K562 (cell line): ENCODE measurements around the gene DYRK1B. TPM values are rescaled to one million over a fixed set of nuclear protein-coding genes. Genes with fewer than 3 reads are reported as not detected.

Experiments
- ATAC-seq: fragments of 200-7000 bp; cut with Tn5 transposase; 3 replicates; pipeline ENCODE4 v1.9.1; 2020; ENCODE audit warnings: moderate library complexity
- BruUV-seq: library from RNA; stranded (reverse); fragments of 400-500 nt; replicated peaks from 2 replicates; lab custom pipeline; 2021; lab: Mats Ljungman, UMichigan
- CTCF ChIA-PET: fragments of 300-600 bp; formaldehyde crosslinking; extraction: SDS; loops from one replicate; lab custom pipeline; 2021; ENCODE audit warnings: low intra/inter-chr PET ratio; lab: Yijun Ruan, JAX
- POLR2A ChIA-PET: fragments of 300-600, 350-650 bp; sonication (Branson Sonifier 250); formaldehyde crosslinking; extraction: SDS; loops from one replicate; lab custom pipeline; 2021; ENCODE audit warnings: antibody characterized with exemption, inconsistent platforms; lab: Yijun Ruan, JAX
- DNase-seq, 4 experiments: peaks; one replicate each; pipeline versions ENCODE4 v3.0.0 to v3.0.0-alpha.2; 2011 to 2018; ENCODE audit warnings: low spot score in 3 of 4, mixed read lengths in 3 of 4; ENCODE audit errors: extremely low read depth in 1 of 4
- FAIRE-seq: peaks from 2 replicates; lab custom pipeline; 2011; peaks lifted over from hg19 to GRCh38; lab: Jason Lieb, UNC
- H2AFZ ChIP-seq: 2 replicates; pipeline ENCODE4 v1.6.0; 2011; ENCODE audit warnings: low read depth, low read length, control low read depth, inconsistent platforms
- H3K27ac ChIP-seq: fragments of 200-600 bp; 3 replicates; pipeline ENCODE4 v1.8.0; 2011; ENCODE audit warnings: low read depth, mild to moderate bottlenecking, control low read depth, inconsistent platforms, low read length, moderate library complexity, mixed read lengths; ENCODE audit errors: extremely low read depth
- H3K27me3 ChIP-seq, 2 experiments: fragments of 300-600 bp in 1 of 2; 2 replicates in 1 of 2; 3 replicates in 1 of 2; pipeline versions ENCODE4 v1.6.0 to v1.8.0; 2011; ENCODE audit warnings: inconsistent platforms in 2 of 2, low read length in 2 of 2, mild to moderate bottlenecking in 1 of 2, mixed read lengths in 1 of 2, moderate library complexity in 1 of 2; ENCODE audit not compliant: control insufficient read depth in 2 of 2, insufficient read depth in 2 of 2
- H3K36me3 ChIP-seq: fragments of 300-600 bp; 3 replicates; pipeline ENCODE4 v1.8.0; 2011; ENCODE audit warnings: mild to moderate bottlenecking, low read length, inconsistent platforms; ENCODE audit not compliant: control insufficient read depth, insufficient read depth
- H3K4me1 ChIP-seq, 2 experiments: fragments of 200-600 bp in 1 of 2; replicated peaks in 1 of 2; 2 replicates in 1 of 2; 3 replicates in 1 of 2; pipeline versions ENCODE4 v1.5.1 to v1.8.0; 2011; ENCODE audit warnings: inconsistent platforms in 2 of 2, low read length in 2 of 2, mild to moderate bottlenecking in 1 of 2, mixed read lengths in 1 of 2, moderate library complexity in 1 of 2; ENCODE audit not compliant: control insufficient read depth in 2 of 2, insufficient read depth in 2 of 2
- H3K4me2 ChIP-seq: 2 replicates; pipeline ENCODE4 v1.6.1; 2011; ENCODE audit warnings: low read length, control low read depth, inconsistent platforms, mixed read lengths; ENCODE audit not compliant: insufficient read depth
- H3K4me3 ChIP-seq: fragments of 200-600 bp; sonication (generic), shearing (Covaris generic); 2 replicates; pipeline ENCODE4 v1.5.1; 2016; ENCODE audit warnings: control low read depth, inconsistent platforms
- H3K79me2 ChIP-seq: fragments of 200-600 bp; 3 replicates; pipeline ENCODE4 v1.8.0; 2011; ENCODE audit warnings: low read length, inconsistent platforms; ENCODE audit not compliant: control insufficient read depth, insufficient read depth
- H3K9ac ChIP-seq, 2 experiments: 2 replicates each; pipeline versions ENCODE4 v1.6.0 to v1.6.1; 2011; ENCODE audit warnings: low read depth in 2 of 2, low read length in 2 of 2, control low read depth in 1 of 2, inconsistent platforms in 1 of 2, mild to moderate bottlenecking in 1 of 2, mixed read lengths in 1 of 2; ENCODE audit not compliant: insufficient read depth in 1 of 2
- H3K9me1 ChIP-seq: one replicate; pipeline ENCODE4 v1.6.0; 2011; ENCODE audit warnings: inconsistent platforms, mild to moderate bottlenecking, low read length, moderate library complexity; ENCODE audit not compliant: control insufficient read depth, insufficient read depth
- H3K9me3 ChIP-seq: replicated peaks from 2 replicates; pipeline ENCODE4 v1.5.1; 2011; ENCODE audit warnings: low read depth, low read length, inconsistent platforms; ENCODE audit not compliant: control insufficient read depth, insufficient read depth
- H4K20me1 ChIP-seq: replicated peaks from 2 replicates; pipeline ENCODE4 v1.6.1; 2011; ENCODE audit warnings: low read length, inconsistent platforms, mixed read lengths; ENCODE audit not compliant: control insufficient read depth, insufficient read depth
- BDP1 ChIP-seq: IDR thresholded peaks from 3 replicates; pipeline ENCODE4 v1.6.1; 2011; ENCODE audit not compliant: insufficient read length, insufficient read depth
- GATAD2A ChIP-seq: fragments of 450-650 bp; IDR thresholded peaks from 2 replicates; pipeline ENCODE4 v1.6.1; 2017
- MCM2 ChIP-seq: fragments of 450-650 bp; IDR thresholded peaks from 2 replicates; pipeline ENCODE4 v1.6.1; 2017; ENCODE audit warnings: low read depth, mild to moderate bottlenecking
- NFXL1 ChIP-seq: fragments of 450-650 bp; formaldehyde crosslinking; IDR thresholded peaks from 2 replicates; pipeline ENCODE4 v1.4.0; 2021; ENCODE audit warnings: mild to moderate bottlenecking
- OTX1 ChIP-seq: fragments of 450-650 bp; formaldehyde crosslinking; IDR thresholded peaks from 2 replicates; pipeline ENCODE4 v1.4.0; 2022; ENCODE audit warnings: mild to moderate bottlenecking
- RBM34 ChIP-seq: fragments of 200-400 bp; formaldehyde crosslinking; IDR thresholded peaks from 2 replicates; pipeline ENCODE4 v1.6.1; 2018; ENCODE audit warnings: low read length, borderline replicate concordance; ENCODE audit not compliant: insufficient read depth
- XRCC4 ChIP-seq: IDR thresholded peaks from one replicate; pipeline ENCODE4 v1.6.1; 2011; ENCODE audit not compliant: insufficient read depth, insufficient read length; ENCODE audit errors: extremely low read depth
- ZNF175 ChIP-seq: fragments of 200-800 bp; sonication (Bioruptor generic); IDR thresholded peaks from 2 replicates; pipeline ENCODE4 v1.6.1; 2016; ENCODE audit warnings: low read depth, mild to moderate bottlenecking, missing genetic modification characterization, missing compliant biosample characterization
- WGBS: fragments of 100-300 bp; shearing (Covaris generic); methylation state at CpG from one replicate; pipeline ENCODE4 v1.1.6; 2016; ENCODE audit warnings: low coverage, mixed read lengths; ENCODE audit not compliant: insufficient coverage; ENCODE audit errors: missing lambda C conversion rate; 5-methylcytosine and 5-hydroxymethylcytosine counted together
- in situ Hi-C: fragments of 300-500 bp; cut with MboI; formaldehyde crosslinking; loops from 4 replicates; pipeline ENCODE4 v1.15.0; 2018; ENCODE audit warnings: inconsistent platforms, mixed read lengths
- intact Hi-C: fragments of 100-400 bp; cut with micrococcal nuclease; formaldehyde crosslinking; loops from 2 replicates; pipeline ENCODE4 v1.14.2; 2022
- polyA plus RNA-seq, 8 experiments: library from polyadenylated mRNA; depleted of rRNA in 4 of 8; stranded (reverse) in 5 of 8; unstranded in 3 of 8; fragments of >200 nt; fragmentation: Nextera tagmentation in 2 of 8; fragmentation: Illumina TruSeq in 1 of 8; extraction: Ambion mirVana in 2 of 8; extraction: Trizol in 1 of 8; gene quantifications; 2 replicates each; pipeline versions ENCODE4 v1.2.1 to v1.2.3, GENCODE V29; 2011 to 2014; ENCODE audit warnings: inconsistent platforms in 1 of 8, missing spikeins in 1 of 8
- total RNA-seq, 7 experiments: library from RNA; depleted of rRNA in 6 of 7; stranded (reverse); fragments of >200 nt in 6 of 7; fragmentation: Illumina TruSeq in 2 of 7; extraction: Trizol in 2 of 7; gene quantifications; 2 replicates each; pipeline versions ENCODE4 v1.2.1 to v1.2.3, GENCODE V29; 2011 to 2021; ENCODE audit warnings: low replicate concordance in 1 of 7
- TF ChIP-seq, protein P1 (sequence below): fragments of 450-650 bp; formaldehyde crosslinking; IDR thresholded peaks from 2 replicates; pipeline ENCODE4 v1.4.0; 2020; ENCODE audit warnings: mild to moderate bottlenecking
- TF ChIP-seq, protein P2 (sequence below): fragments of 250-450 bp; sonication (Bioruptor Pico); IDR thresholded peaks from 2 replicates; pipeline ENCODE4 v1.4.0; 2020
- TF ChIP-seq, protein P3 (sequence below): fragments of 450-650 bp; IDR thresholded peaks from 2 replicates; pipeline ENCODE4 v1.6.1; 2016; ENCODE audit warnings: low read depth, mild to moderate bottlenecking, moderate library complexity

DYRK1B gene
- total and polyA plus RNA-seq, 9 of the 15 experiments (the other 6 are each of a cell fraction or from before 2014, with no cell fraction given) = 0.91 to 5.2 (median 1.5) TPM; not detected in 2

DNA sequence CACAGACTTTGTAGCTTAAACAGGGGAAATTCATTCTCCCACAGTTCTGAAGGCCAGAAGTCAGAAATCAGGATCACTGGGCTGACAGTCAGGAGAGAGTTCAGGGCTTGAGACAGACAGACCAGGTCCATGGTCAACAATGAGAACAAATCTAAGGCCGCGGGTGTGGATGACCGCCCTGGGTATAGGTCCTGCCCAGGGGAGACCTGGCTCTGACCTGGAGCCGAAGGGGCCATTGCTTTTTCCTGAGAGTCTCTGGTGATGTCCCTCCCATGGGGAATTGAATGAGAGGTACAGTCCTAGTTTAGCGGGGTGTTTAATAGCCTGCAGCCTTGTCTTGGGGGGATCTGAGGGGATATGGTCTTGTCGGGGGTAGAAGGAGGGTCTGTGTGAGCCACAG is 37.4 kb upstream of the DYRK1B start:
- DNase-seq (no peak), FAIRE-seq (no peak), ATAC-seq (no peak)
- no peaks in the 10 kb centered on the region for H3K36me3 ChIP-seq
- CTCF ChIA-PET = no interaction called here
- no peak overlapping the region for H3K4me2 ChIP-seq
- H3K27me3 ChIP-seq = peaks cover 18 to 63% of the 10 kb centered on the region in 2 experiments
- H3K9me1 ChIP-seq = peaks cover 3% of the 10 kb centered on the region
- H3K79me2 ChIP-seq = no peaks in the 10 kb centered on the region
- in situ Hi-C loops (no loop called here), intact Hi-C loops (no loop called here)
- H2AFZ ChIP-seq = no peak overlapping the region
- no peaks in the 10 kb centered on the region; the same call in 1 of the 2 replicates for H4K20me1 ChIP-seq
- peaks cover 0 to 21% of the 10 kb centered on the region in 2 experiments; a peak in 2 of 5 replicates for H3K4me1 ChIP-seq
- no peak overlapping the region for H3K9ac ChIP-seq
- no peak overlapping the region for H3K4me3 ChIP-seq
- TF ChIP-seq NFXL1 (CRISPR knock-in tag) (no peak), XRCC4 (no peak), GATAD2A (no peak), OTX1 (CRISPR knock-in tag) (no peak), MCM2 (no peak), BDP1 (no peak), ZNF175 (CRISPR knock-in tag) (no peak), RBM34 (no peak)
- TF ChIP-seq, protein P1, sequence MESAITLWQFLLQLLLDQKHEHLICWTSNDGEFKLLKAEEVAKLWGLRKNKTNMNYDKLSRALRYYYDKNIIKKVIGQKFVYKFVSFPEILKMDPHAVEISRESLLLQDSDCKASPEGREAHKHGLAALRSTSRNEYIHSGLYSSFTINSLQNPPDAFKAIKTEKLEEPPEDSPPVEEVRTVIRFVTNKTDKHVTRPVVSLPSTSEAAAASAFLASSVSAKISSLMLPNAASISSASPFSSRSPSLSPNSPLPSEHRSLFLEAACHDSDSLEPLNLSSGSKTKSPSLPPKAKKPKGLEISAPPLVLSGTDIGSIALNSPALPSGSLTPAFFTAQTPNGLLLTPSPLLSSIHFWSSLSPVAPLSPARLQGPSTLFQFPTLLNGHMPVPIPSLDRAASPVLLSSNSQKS (CRISPR knock-in tag) = no peak
- TF ChIP-seq, protein P2, sequence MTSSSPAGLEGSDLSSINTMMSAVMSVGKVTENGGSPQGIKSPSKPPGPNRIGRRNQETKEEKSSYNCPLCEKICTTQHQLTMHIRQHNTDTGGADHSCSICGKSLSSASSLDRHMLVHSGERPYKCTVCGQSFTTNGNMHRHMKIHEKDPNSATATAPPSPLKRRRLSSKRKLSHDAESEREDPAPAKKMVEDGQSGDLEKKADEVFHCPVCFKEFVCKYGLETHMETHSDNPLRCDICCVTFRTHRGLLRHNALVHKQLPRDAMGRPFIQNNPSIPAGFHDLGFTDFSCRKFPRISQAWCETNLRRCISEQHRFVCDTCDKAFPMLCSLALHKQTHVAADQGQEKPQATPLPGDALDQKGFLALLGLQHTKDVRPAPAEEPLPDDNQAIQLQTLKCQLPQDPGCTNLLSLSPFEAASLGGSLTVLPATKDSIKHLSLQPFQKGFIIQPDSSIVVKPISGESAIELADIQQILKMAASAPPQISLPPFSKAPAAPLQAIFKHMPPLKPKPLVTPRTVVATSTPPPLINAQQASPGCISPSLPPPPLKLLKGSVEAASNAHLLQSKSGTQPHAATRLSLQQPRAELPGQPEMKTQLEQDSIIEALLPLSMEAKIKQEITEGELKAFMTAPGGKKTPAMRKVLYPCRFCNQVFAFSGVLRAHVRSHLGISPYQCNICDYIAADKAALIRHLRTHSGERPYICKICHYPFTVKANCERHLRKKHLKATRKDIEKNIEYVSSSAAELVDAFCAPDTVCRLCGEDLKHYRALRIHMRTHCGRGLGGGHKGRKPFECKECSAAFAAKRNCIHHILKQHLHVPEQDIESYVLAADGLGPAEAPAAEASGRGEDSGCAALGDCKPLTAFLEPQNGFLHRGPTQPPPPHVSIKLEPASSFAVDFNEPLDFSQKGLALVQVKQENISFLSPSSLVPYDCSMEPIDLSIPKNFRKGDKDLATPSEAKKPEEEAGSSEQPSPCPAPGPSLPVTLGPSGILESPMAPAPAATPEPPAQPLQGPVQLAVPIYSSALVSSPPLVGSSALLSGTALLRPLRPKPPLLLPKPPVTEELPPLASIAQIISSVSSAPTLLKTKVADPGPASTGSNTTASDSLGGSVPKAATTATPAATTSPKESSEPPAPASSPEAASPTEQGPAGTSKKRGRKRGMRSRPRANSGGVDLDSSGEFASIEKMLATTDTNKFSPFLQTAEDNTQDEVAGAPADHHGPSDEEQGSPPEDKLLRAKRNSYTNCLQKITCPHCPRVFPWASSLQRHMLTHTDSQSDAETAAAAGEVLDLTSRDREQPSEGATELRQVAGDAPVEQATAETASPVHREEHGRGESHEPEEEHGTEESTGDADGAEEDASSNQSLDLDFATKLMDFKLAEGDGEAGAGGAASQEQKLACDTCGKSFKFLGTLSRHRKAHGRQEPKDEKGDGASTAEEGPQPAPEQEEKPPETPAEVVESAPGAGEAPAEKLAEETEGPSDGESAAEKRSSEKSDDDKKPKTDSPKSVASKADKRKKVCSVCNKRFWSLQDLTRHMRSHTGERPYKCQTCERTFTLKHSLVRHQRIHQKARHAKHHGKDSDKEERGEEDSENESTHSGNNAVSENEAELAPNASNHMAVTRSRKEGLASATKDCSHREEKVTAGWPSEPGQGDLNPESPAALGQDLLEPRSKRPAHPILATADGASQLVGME = no peak
- TF ChIP-seq, protein P3, sequence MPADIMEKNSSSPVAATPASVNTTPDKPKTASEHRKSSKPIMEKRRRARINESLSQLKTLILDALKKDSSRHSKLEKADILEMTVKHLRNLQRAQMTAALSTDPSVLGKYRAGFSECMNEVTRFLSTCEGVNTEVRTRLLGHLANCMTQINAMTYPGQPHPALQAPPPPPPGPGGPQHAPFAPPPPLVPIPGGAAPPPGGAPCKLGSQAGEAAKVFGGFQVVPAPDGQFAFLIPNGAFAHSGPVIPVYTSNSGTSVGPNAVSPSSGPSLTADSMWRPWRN = no peak
- WGBS = 7% methylated on average over 6 of the region's 6 CpGs
- BruUV-seq = no TSS peak
- no peak overlapping the region for H3K27ac ChIP-seq
- POLR2A ChIA-PET = no interaction called here
- H3K9me3 ChIP-seq = no peaks in the 10 kb centered on the region
